Neural progenitor cell (in vitro differentiated cells): ENCODE data around the gene CTSF.

Experiments
- CTCF ChIP-seq: fragments of 200-600 bp; sonication (generic); IDR thresholded peaks from 2 replicates; pipeline ENCODE4 v1.5.1; 2017; ENCODE audit warnings: antibody characterized with exemption, mild to moderate bottlenecking
- EZH2 ChIP-seq: fragments of 200-600 bp; sonication (generic); IDR thresholded peaks from 2 replicates; pipeline ENCODE4 v1.6.1; 2017; ENCODE audit warnings: antibody characterized with exemption, mild to moderate bottlenecking, moderate library complexity
- EZH2phosphoT487 ChIP-seq: fragments of 200-600 bp; sonication (generic); IDR thresholded peaks from 2 replicates; pipeline ENCODE4 v1.6.1; 2017; ENCODE audit warnings: antibody characterized with exemption

GRCh38 chr11:66591175-66591574, 22.8 kb upstream of the CTSF start:
- no peak for TF ChIP-seq CTCF
- no peak for TF ChIP-seq EZH2
- TF ChIP-seq EZH2phosphoT487 = no peak
